OCI-LY7 (cell line): ENCODE results near the gene CPNE1. TPM values are rescaled to one million over a fixed set of nuclear protein-coding genes. Genes with fewer than 3 reads are reported as not detected.

ENCODE experiments used
- BruUV-seq: library from RNA; stranded (reverse); fragments of 400-500 nt; replicated peaks from 2 replicates; lab custom pipeline; 2021; lab: Mats Ljungman, UMichigan
- CTCF ChIA-PET: fragments of 300-600 bp; sonication (Branson Sonifier 250); formaldehyde crosslinking; loops from one replicate; lab custom pipeline; 2022; ENCODE audit warnings: antibody characterized with exemption; ENCODE audit not compliant: unreplicated experiment; lab: Charles Lee
- POLR2A ChIA-PET: fragments of 300-600 bp; sonication (Branson Sonifier 250); formaldehyde crosslinking; loops from one replicate; lab custom pipeline; 2022; ENCODE audit warnings: antibody characterized with exemption; lab: Charles Lee
- DNase-seq: peaks from one replicate; pipeline ENCODE4 v3.0.0-alpha.2; 2015; ENCODE audit warnings: low spot score
- H2AFZ ChIP-seq: fragments of 200-600 bp; sonication (generic), shearing (Covaris generic); 2 replicates; pipeline ENCODE4 v1.6.1; 2014; ENCODE audit warnings: mild to moderate bottlenecking, antibody characterized with exemption, low read length, moderate library complexity
- H3K27ac ChIP-seq: fragments of 200-600 bp; sonication (generic); 2 replicates; pipeline ENCODE4 v1.5.1; 2014; ENCODE audit warnings: mixed run types, low read depth, mild to moderate bottlenecking, moderate library complexity, low read length, inconsistent platforms; ENCODE audit not compliant: poor library complexity, severe bottlenecking
- H3K36me3 ChIP-seq: fragments of 200-600 bp; sonication (generic); 2 replicates; pipeline ENCODE4 v1.6.1; 2014; ENCODE audit warnings: mild to moderate bottlenecking, antibody characterized with exemption, low read length, moderate library complexity, mixed read lengths; ENCODE audit not compliant: insufficient read depth
- H3K4me1 ChIP-seq: fragments of 200-600 bp; sonication (generic); 2 replicates; pipeline ENCODE4 v1.5.1; 2014; ENCODE audit warnings: mild to moderate bottlenecking, low read length; ENCODE audit not compliant: insufficient read depth, poor library complexity, severe bottlenecking
- H3K4me2 ChIP-seq: fragments of 200-600 bp; sonication (generic); 2 replicates; pipeline ENCODE4 v1.6.1; 2014; ENCODE audit warnings: mild to moderate bottlenecking, low read length
- H3K4me3 ChIP-seq: fragments of 200-600 bp; sonication (generic); 2 replicates; pipeline ENCODE4 v1.5.1; 2014; ENCODE audit warnings: mild to moderate bottlenecking, low read depth, low read length; ENCODE audit not compliant: poor library complexity, severe bottlenecking
- H3K79me2 ChIP-seq: fragments of 200-600 bp; sonication (generic); 2 replicates; pipeline ENCODE4 v1.6.1; 2016; ENCODE audit warnings: low read depth, mild to moderate bottlenecking, low read length, moderate library complexity, mixed read lengths; ENCODE audit not compliant: insufficient read depth
- H3K9me2 ChIP-seq: fragments of 200-600 bp; sonication (generic); 2 replicates; pipeline ENCODE4 v1.6.1; 2016; ENCODE audit warnings: mild to moderate bottlenecking, low read length, mixed read lengths; ENCODE audit not compliant: insufficient read depth
- H3K9me3 ChIP-seq: fragments of 200-600 bp; sonication (generic); 2 replicates; pipeline ENCODE4 v1.6.1; 2014; ENCODE audit warnings: mild to moderate bottlenecking, mixed run types, low read length, mixed read lengths
- H4K20me1 ChIP-seq: fragments of 200-600 bp; sonication (generic); 2 replicates; pipeline ENCODE4 v1.6.1; 2014; ENCODE audit warnings: mild to moderate bottlenecking, antibody characterized with exemption, low read length, moderate library complexity, mixed read lengths; ENCODE audit not compliant: insufficient read depth
- EZH2phosphoT487 ChIP-seq: fragments of 200-600 bp; sonication (generic); IDR thresholded peaks from 2 replicates; pipeline ENCODE4 v1.6.1; 2018; ENCODE audit warnings: low read depth, borderline replicate concordance, mild to moderate bottlenecking, mixed run types, antibody characterized with exemption, low read length, moderate library complexity, mixed read lengths
- intact Hi-C: fragments of 100-400 bp; cut with micrococcal nuclease; formaldehyde crosslinking; loops from one replicate; pipeline ENCODE4 v1.10.0; 2022; ENCODE audit not compliant: unreplicated experiment
- total RNA-seq, 2 experiments: library from RNA; depleted of rRNA in 1 of 2; stranded (reverse); fragments of >200 nt in 1 of 2; shearing (Covaris generic) in 1 of 2; gene quantifications; 2 replicates each; pipeline ENCODE4 v1.2.3, GENCODE V29; 2014 to 2022
- TF ChIP-seq, protein P1 (sequence below): fragments of 200-600 bp; sonication (generic); conservative IDR thresholded peaks from 2 replicates; pipeline ENCODE4 v1.5.1; 2014; ENCODE audit warnings: mild to moderate bottlenecking, antibody characterized with exemption, low read length, moderate library complexity, mixed read lengths

The CPNE1 gene
- total RNA-seq, 2 experiments from 2014 or later, result 83.3 to 202 TPM

DNA sequence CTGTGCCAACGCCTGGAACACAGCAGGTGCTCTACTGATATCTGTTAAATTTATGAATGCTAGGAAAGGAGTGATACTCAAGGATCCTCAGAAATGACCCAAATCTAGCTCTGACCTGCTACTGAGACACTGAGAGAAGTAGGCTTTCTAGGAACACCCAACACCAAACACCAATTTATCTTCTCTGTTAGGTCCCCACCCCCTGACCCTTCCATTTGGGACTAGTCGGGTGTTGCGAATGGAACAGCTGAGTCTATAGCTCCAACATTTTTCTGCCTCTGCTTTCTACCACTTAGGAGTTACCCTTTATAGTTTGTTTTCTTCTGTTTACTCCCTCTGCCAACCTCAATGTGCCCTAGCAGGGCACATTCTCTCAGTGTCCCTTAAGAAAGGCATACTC, 24.0 kb downstream of the CPNE1 start:
- H3K4me2 ChIP-seq, result no peak overlapping the region
- peaks cover 17% of the 10 kb centered on the region; the same call in 1 of the 2 replicates for H3K79me2 ChIP-seq
- no peak for TF ChIP-seq EZH2phosphoT487
- TF ChIP-seq, protein P1, sequence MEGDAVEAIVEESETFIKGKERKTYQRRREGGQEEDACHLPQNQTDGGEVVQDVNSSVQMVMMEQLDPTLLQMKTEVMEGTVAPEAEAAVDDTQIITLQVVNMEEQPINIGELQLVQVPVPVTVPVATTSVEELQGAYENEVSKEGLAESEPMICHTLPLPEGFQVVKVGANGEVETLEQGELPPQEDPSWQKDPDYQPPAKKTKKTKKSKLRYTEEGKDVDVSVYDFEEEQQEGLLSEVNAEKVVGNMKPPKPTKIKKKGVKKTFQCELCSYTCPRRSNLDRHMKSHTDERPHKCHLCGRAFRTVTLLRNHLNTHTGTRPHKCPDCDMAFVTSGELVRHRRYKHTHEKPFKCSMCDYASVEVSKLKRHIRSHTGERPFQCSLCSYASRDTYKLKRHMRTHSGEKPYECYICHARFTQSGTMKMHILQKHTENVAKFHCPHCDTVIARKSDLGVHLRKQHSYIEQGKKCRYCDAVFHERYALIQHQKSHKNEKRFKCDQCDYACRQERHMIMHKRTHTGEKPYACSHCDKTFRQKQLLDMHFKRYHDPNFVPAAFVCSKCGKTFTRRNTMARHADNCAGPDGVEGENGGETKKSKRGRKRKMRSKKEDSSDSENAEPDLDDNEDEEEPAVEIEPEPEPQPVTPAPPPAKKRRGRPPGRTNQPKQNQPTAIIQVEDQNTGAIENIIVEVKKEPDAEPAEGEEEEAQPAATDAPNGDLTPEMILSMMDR, result no peak
- H3K9me3 ChIP-seq, result no peaks in the 10 kb centered on the region
- POLR2A ChIA-PET, result interaction anchor here (1.6 kb wide), 1 partner anchor 19 kb away, joined by 3 read pairs; no protein-coding TSS in a partner anchor
- no peaks in the 10 kb centered on the region for H3K4me1 ChIP-seq
- H3K4me3 ChIP-seq, result no peak overlapping the region
- no peak overlapping the region for H2AFZ ChIP-seq
- no peaks in the 10 kb centered on the region for H4K20me1 ChIP-seq
- H3K27ac ChIP-seq, result no peak overlapping the region
- intact Hi-C loops, result no loop called here
- CTCF ChIA-PET, result no interaction called here
- no peaks in the 10 kb centered on the region for H3K9me2 ChIP-seq
- H3K36me3 ChIP-seq, result 0 out of 2 replicates have a peak, but pooled peaks cover 4% of the 10 kb centered on the region
- no peak for DNase-seq
- no TSS peak for BruUV-seq

DNA sequence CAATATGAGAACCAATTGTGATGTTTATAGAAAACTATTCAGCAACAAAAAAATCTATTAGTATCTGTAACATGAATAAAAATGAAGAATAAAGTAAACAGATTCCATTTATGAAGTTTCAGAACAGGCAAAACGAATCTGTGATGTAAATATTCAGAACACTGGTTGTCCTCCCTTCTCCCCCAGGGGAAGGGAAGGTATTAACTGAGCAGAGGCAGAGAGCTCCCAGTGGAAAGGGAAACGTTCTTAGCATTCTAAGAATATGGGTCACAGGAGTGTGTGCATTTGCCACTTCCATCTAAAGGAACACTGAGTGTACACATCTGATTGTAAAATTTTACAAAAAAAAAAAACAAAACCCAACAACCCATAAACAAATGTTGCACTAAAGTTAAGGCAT, 25.9 kb downstream of the CPNE1 start:
- intact Hi-C loops, result no loop called here
- TF ChIP-seq, protein P1, result no peak
- TF ChIP-seq EZH2phosphoT487, result no peak
- no TSS peak for BruUV-seq
- Histone ChIP-seq H3K27ac (no peak overlapping the region), H3K9me2 (no peaks in the 10 kb centered on the region), H2AFZ (no peak overlapping the region), H3K4me1 (no peaks in the 10 kb centered on the region), H3K4me2 (no peak overlapping the region), H3K36me3 (0 out of 2 replicates have a peak, but pooled peaks cover 4% of the 10 kb centered on the region), H3K4me3 (no peak overlapping the region), H3K79me2 (peaks cover 12% of the 10 kb centered on the region; the same call in 1 of the 2 replicates), H4K20me1 (no peaks in the 10 kb centered on the region), H3K9me3 (no peaks in the 10 kb centered on the region)
- DNase-seq, result no peak
- POLR2A ChIA-PET, result no interaction called here
- CTCF ChIA-PET, result no interaction called here

DNA sequence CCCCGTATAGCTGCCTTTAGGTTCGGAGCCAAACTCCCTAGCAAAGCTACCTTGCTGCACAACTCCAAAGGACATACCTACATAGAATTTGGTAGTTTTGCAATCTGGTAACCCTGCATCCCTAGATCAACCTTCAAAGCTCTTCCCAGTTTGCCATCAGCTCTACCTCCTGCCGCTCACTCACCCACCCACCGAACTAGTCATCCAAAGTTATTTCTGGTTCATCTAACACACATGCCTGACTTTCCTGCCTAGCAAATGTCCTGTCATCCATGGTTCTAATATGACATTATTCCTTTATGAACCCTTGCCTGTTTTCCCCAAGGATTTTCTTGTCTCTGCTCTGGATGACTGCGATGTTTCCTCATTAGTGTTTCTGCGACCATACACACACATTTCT, 27.4 kb downstream of the CPNE1 start:
- H3K36me3 ChIP-seq, result peaks cover 9% of the 10 kb centered on the region; the same call in 1 of the 2 replicates
- H3K79me2 ChIP-seq, result peaks cover 12% of the 10 kb centered on the region; the same call in 1 of the 2 replicates
- no peaks in the 10 kb centered on the region for H3K4me1 ChIP-seq
- H3K9me3 ChIP-seq, result no peaks in the 10 kb centered on the region
- no peak overlapping the region for H2AFZ ChIP-seq
- no peak for DNase-seq
- no peak overlapping the region for H3K4me3 ChIP-seq
- ChIA-PET CTCF (no interaction called here), POLR2A (no interaction called here)
- intact Hi-C loops, result no loop called here
- no peak for TF ChIP-seq EZH2phosphoT487
- TF ChIP-seq, protein P1, result no peak
- no peaks in the 10 kb centered on the region for H4K20me1 ChIP-seq
- no peaks in the 10 kb centered on the region for H3K9me2 ChIP-seq
- H3K4me2 ChIP-seq, result no peak overlapping the region
- H3K27ac ChIP-seq, result no peak overlapping the region
- BruUV-seq, result no TSS peak
